CD14-positive monocyte (primary cell): Measurements from ENCODE around the gene KDM4C. TPM values are rescaled to one million over a fixed set of nuclear protein-coding genes. Genes with fewer than 3 reads are reported as not detected.

ENCODE experiments used
- DNase-seq, 3 donors: peaks; one replicate each; pipeline ENCODE4 v3.0.0-alpha.2; 2011 to 2022
- H2AFZ ChIP-seq: 2 replicates; pipeline ENCODE4 v1.6.0; 2012; ENCODE audit warnings: mild to moderate bottlenecking, low read depth, low read length, inconsistent platforms; ENCODE audit not compliant: insufficient read depth, poor library complexity, severe bottlenecking
- H3K27ac ChIP-seq, 2 donors: 1 replicate in 1 of 2; 2 replicates in 1 of 2; pipeline ENCODE4 v1.5.1; 2012 to 2013; ENCODE audit warnings: low read length in 2 of 2, control low read depth in 1 of 2, inconsistent platforms in 1 of 2, low read depth in 1 of 2, mild to moderate bottlenecking in 1 of 2
- H3K27me3 ChIP-seq, 2 donors: one replicate each; pipeline versions ENCODE4 v1.6.0 to v1.6.1; 2011 to 2013; ENCODE audit warnings: low read length in 2 of 2; ENCODE audit not compliant: control insufficient read depth in 2 of 2, insufficient read depth in 2 of 2
- H3K36me3 ChIP-seq, 2 donors: replicated peaks in 1 of 2; 1 replicate in 1 of 2; 2 replicates in 1 of 2; pipeline versions ENCODE4 v1.5.1 to v1.6.1; 2012 to 2013; ENCODE audit warnings: low read length in 2 of 2, control low read depth in 1 of 2, inconsistent platforms in 1 of 2, mild to moderate bottlenecking in 1 of 2; ENCODE audit not compliant: insufficient read depth in 2 of 2, control insufficient read depth in 1 of 2
- H3K4me1 ChIP-seq, 2 donors: 1 replicate in 1 of 2; 2 replicates in 1 of 2; pipeline versions ENCODE4 v1.5.1 to v1.6.1; 2012 to 2013; ENCODE audit warnings: low read length in 2 of 2, control low read depth in 1 of 2, inconsistent platforms in 1 of 2, mild to moderate bottlenecking in 1 of 2, moderate library complexity in 1 of 2; ENCODE audit not compliant: insufficient read depth in 2 of 2, control insufficient read depth in 1 of 2
- H3K4me2 ChIP-seq: replicated peaks from 2 replicates; pipeline ENCODE3; 2012; ENCODE audit warnings: low read length, moderate library complexity, mild to moderate bottlenecking; ENCODE audit not compliant: poor library complexity, severe bottlenecking; ENCODE audit errors: extremely low read depth
- H3K4me3 ChIP-seq, 3 experiments: fragments of 200-600 bp in 1 of 3; sonication (generic) in 1 of 3; replicated peaks in 1 of 3; 1 replicate in 2 of 3; 2 replicates in 1 of 3; pipeline ENCODE4 v1.5.1; 2011 to 2013; ENCODE audit warnings: low read length in 3 of 3, mild to moderate bottlenecking in 3 of 3, control low read depth in 2 of 3, low read depth in 2 of 3, inconsistent platforms in 1 of 3, moderate library complexity in 1 of 3
- H3K79me2 ChIP-seq: 2 replicates; pipeline ENCODE4 v1.6.0; 2012; ENCODE audit warnings: mild to moderate bottlenecking, control low read depth, inconsistent platforms, low read length, moderate library complexity; ENCODE audit not compliant: insufficient read depth
- H3K9ac ChIP-seq: 2 replicates; pipeline ENCODE4 v1.6.0; 2017; ENCODE audit warnings: low read length, mild to moderate bottlenecking; ENCODE audit not compliant: insufficient read depth, poor library complexity, severe bottlenecking
- H3K9me3 ChIP-seq, 2 donors: replicated peaks in 1 of 2; 1 replicate in 1 of 2; 2 replicates in 1 of 2; pipeline versions ENCODE4 v1.5.1 to v1.6.1; 2012 to 2013; ENCODE audit warnings: low read length in 2 of 2, control low read depth in 1 of 2; ENCODE audit not compliant: control insufficient read depth in 1 of 2, insufficient read depth in 1 of 2
- H4K20me1 ChIP-seq: 2 replicates; pipeline ENCODE4 v1.6.0; 2012; ENCODE audit warnings: mild to moderate bottlenecking, low read length, control low read depth, moderate library complexity; ENCODE audit not compliant: insufficient read depth
- H3K27ac Mint-ChIP-seq, 7 donors: one replicate each; pipeline ENCODE4 v1.8.0; 2020; ENCODE audit warnings: mild to moderate bottlenecking in 7 of 7, mixed read lengths in 7 of 7, moderate library complexity in 6 of 7, inconsistent platforms in 2 of 7
- H3K27me3 Mint-ChIP-seq, 3 donors: one replicate each; pipeline ENCODE4 v1.8.0; 2021 to 2022; ENCODE audit warnings: low read depth in 3 of 3, mild to moderate bottlenecking in 3 of 3, mixed read lengths in 3 of 3, moderate library complexity in 3 of 3, inconsistent platforms in 1 of 3
- H3K36me3 Mint-ChIP-seq, 2 donors: one replicate each; pipeline ENCODE4 v1.8.0; 2020; ENCODE audit warnings: mixed read lengths in 2 of 2, inconsistent platforms in 1 of 2, mild to moderate bottlenecking in 1 of 2
- H3K4me1 Mint-ChIP-seq: one replicate; pipeline ENCODE4 v1.8.0; 2020; ENCODE audit warnings: mild to moderate bottlenecking, mixed read lengths
- H3K4me3 Mint-ChIP-seq, 2 donors: one replicate each; pipeline ENCODE4 v1.8.0; 2020; ENCODE audit warnings: mild to moderate bottlenecking in 2 of 2, mixed read lengths in 2 of 2, moderate library complexity in 1 of 2
- H3K9me3 Mint-ChIP-seq, 7 donors: one replicate each; pipeline ENCODE4 v1.8.0; 2020 to 2022; ENCODE audit warnings: mixed read lengths in 7 of 7, mild to moderate bottlenecking in 6 of 7, moderate library complexity in 6 of 7, inconsistent platforms in 2 of 7
- CTCF ChIP-seq: fragments of 200-600 bp; IDR thresholded peaks from one replicate; pipeline ENCODE4 v1.8.0; 2022; ENCODE audit warnings: antibody characterized with exemption, mild to moderate bottlenecking
- WGBS: methylation state at CpG from one replicate; pipeline ENCODE4 v1.1.5; 2013; ENCODE audit warnings: missing lambda C conversion rate; ENCODE audit not compliant: insufficient coverage; 5-methylcytosine and 5-hydroxymethylcytosine counted together
- intact Hi-C, 2 donors: fragments of 100-400 bp; cut with micrococcal nuclease; formaldehyde crosslinking; loops; one replicate each; pipeline versions ENCODE4 v1.15.0 to v1.15.1; 2023
- polyA plus RNA-seq, 3 donors: library from polyadenylated mRNA; depleted of rRNA in 1 of 3; unstranded in 2 of 3; stranded (reverse) in 1 of 3; fragments of 300-500 nt in 2 of 3; fragments of >200 nt in 1 of 3; fragmentation: Illumina TruSeq in 2 of 3; gene quantifications; 1 replicate in 2 of 3; 2 replicates in 1 of 3; pipeline ENCODE4 v1.2.3, GENCODE V29; 2012 to 2021

KDM4C gene
- polyA plus RNA-seq, 3 donors = 15.2 to 36.2 (median 17.1) TPM

GRCh38 chr9:6938447-6938846 lies 180.7 kb downstream of the KDM4C start:
- H3K27me3 ChIP-seq = no peaks in the 10 kb centered on the region
- Mint-ChIP-seq H3K4me1 (peaks cover 40% of the 10 kb centered on the region), H3K9me3 (peaks cover 0 to 2% (median 0%) of the 10 kb centered on the region in 7 donors), H3K4me3 (no peak overlapping the region), H3K27me3 (peaks cover 0 to 1% (median 0%) of the 10 kb centered on the region in 3 donors), H3K36me3 (peaks cover 11 to 21% of the 10 kb centered on the region in 2 donors), H3K27ac (no peak overlapping the region)
- no peak overlapping the region for H3K27ac ChIP-seq
- intact Hi-C loops = no loop called here
- H3K79me2 ChIP-seq = no peaks in the 10 kb centered on the region
- H3K4me1 ChIP-seq = peaks cover 3 to 5% of the 10 kb centered on the region in 2 donors
- H3K36me3 ChIP-seq = peaks cover 0 to 6% of the 10 kb centered on the region in 2 donors
- no peak overlapping the region for H3K4me3 ChIP-seq
- no peak overlapping the region for H2AFZ ChIP-seq
- 0% methylated on average over 1 of the region's 3 CpGs for WGBS
- TF ChIP-seq CTCF = no peak
- DNase-seq = no peak
- no peak overlapping the region for H3K9ac ChIP-seq
- H4K20me1 ChIP-seq = peaks cover 8% of the 10 kb centered on the region
- H3K9me3 ChIP-seq = no peaks in the 10 kb centered on the region
- H3K4me2 ChIP-seq = no peak overlapping the region

GRCh38 chr9:6938873-6939272 lies 181.1 kb downstream of the KDM4C start:
- Histone ChIP-seq H3K79me2 (no peaks in the 10 kb centered on the region), H3K27ac (no peak overlapping the region), H3K9ac (no peak overlapping the region), H3K4me1 (peaks cover 3 to 5% of the 10 kb centered on the region in 2 donors), H3K36me3 (peaks cover 0 to 8% of the 10 kb centered on the region in 2 donors), H4K20me1 (peaks cover 8% of the 10 kb centered on the region), H3K27me3 (no peaks in the 10 kb centered on the region), H3K9me3 (no peaks in the 10 kb centered on the region), H3K4me2 (no peak overlapping the region), H3K4me3 (no peak overlapping the region), H2AFZ (no peak overlapping the region)
- no peak for DNase-seq
- Mint-ChIP-seq H3K27ac (no peak overlapping the region), H3K27me3 (peaks cover 0 to 1% (median 0%) of the 10 kb centered on the region in 3 donors), H3K4me3 (no peak overlapping the region), H3K9me3 (peaks cover 0 to 2% (median 0%) of the 10 kb centered on the region in 7 donors), H3K36me3 (peaks cover 14 to 19% of the 10 kb centered on the region in 2 donors), H3K4me1 (peaks cover 44% of the 10 kb centered on the region)
- no CpG with 5 or more reads among the region's 2 CpGs for WGBS
- no peak for TF ChIP-seq CTCF
- intact Hi-C loops = no loop called here
